ENCODE data around the gene GPR42.
"Not testable (repeated sequence)": the region's sequence is repeated elsewhere in the genome, so short reads cannot be mapped to it uniquely, and the experiment has no call there.

GPR42 gene

GRCh38 chr19:35389192-35389861, 18.5 kb downstream of the GPR42 start:
- Mint-ChIP-seq H3K9me3 (peaks cover 9% of the 10 kb centered on the region), H3K4me3 (no peak overlapping the region), H3K27me3 (peaks cover 3% of the 10 kb centered on the region), H3K36me3 (ENCODE audit: low read depth) (peaks cover 3% of the 10 kb centered on the region), H3K27ac (no peak overlapping the region), H3K4me1 (ENCODE audit: low read depth) (peaks cover 2% of the 10 kb centered on the region)
- no peak for DNase-seq

GRCh38 chr19:35392742-35393715, 22.2 kb downstream of the GPR42 start:
- no peak overlapping the region for H3K4me3 Mint-ChIP-seq
- no peaks in the 10 kb centered on the region for H3K9me3 Mint-ChIP-seq
- no peak for DNase-seq
- no peaks in the 10 kb centered on the region for H3K36me3 Mint-ChIP-seq (ENCODE audit: low read depth)
- H3K27ac Mint-ChIP-seq, result no peak overlapping the region
- H3K27me3 Mint-ChIP-seq, result no peaks in the 10 kb centered on the region
- peaks cover 2% of the 10 kb centered on the region for H3K4me1 Mint-ChIP-seq (ENCODE audit: low read depth)

- H3K4me3 Mint-ChIP-seq, result no peak overlapping the region
These were observed 24.7 kb downstream of the GPR42 start for GRCh38 chr19:35395382-35396199.

GRCh38 chr19:35396240-35396885, 25.5 kb downstream of the GPR42 start:
- no peak overlapping the region for H3K27ac Mint-ChIP-seq
- H3K4me1 Mint-ChIP-seq (ENCODE audit: low read depth), result peaks cover 2% of the 10 kb centered on the region
- H3K27me3 Mint-ChIP-seq, result peaks cover 2% of the 10 kb centered on the region
- H3K9me3 Mint-ChIP-seq, result no peaks in the 10 kb centered on the region
- no peak for DNase-seq
- no peaks in the 10 kb centered on the region for H3K36me3 Mint-ChIP-seq (ENCODE audit: low read depth)
- no peak overlapping the region for H3K4me3 Mint-ChIP-seq

More at GRCh38 chr19:35395382-35396199, 24.7 kb downstream of the GPR42 start:
- H3K27me3 Mint-ChIP-seq, result peaks cover 2% of the 10 kb centered on the region
- no peak for DNase-seq
- H3K36me3 Mint-ChIP-seq (ENCODE audit: low read depth), result no peaks in the 10 kb centered on the region
- H3K9me3 Mint-ChIP-seq, result no peaks in the 10 kb centered on the region
- H3K4me1 Mint-ChIP-seq (ENCODE audit: low read depth), result peaks cover 2% of the 10 kb centered on the region
- H3K27ac Mint-ChIP-seq, result no peak overlapping the region

- Mint-ChIP-seq H3K27me3 (peaks cover 2% of the 10 kb centered on the region), H3K9me3 (no peaks in the 10 kb centered on the region), H3K27ac (no peak overlapping the region), H3K4me3 (no peak overlapping the region), H3K4me1 (ENCODE audit: low read depth) (peaks cover 5% of the 10 kb centered on the region), H3K36me3 (ENCODE audit: low read depth) (no peaks in the 10 kb centered on the region)
- no peak for DNase-seq
These were observed 26.2 kb downstream of the GPR42 start for GRCh38 chr19:35397064-35397463.

GRCh38 chr19:35398570-35398969, 27.7 kb downstream of the GPR42 start:
- Mint-ChIP-seq H3K4me3 (no peak overlapping the region), H3K27me3 (peaks cover 2% of the 10 kb centered on the region), H3K9me3 (no peaks in the 10 kb centered on the region), H3K36me3 (ENCODE audit: low read depth) (no peaks in the 10 kb centered on the region), H3K4me1 (ENCODE audit: low read depth) (peaks cover 9% of the 10 kb centered on the region), H3K27ac (no peak overlapping the region)
- no peak for DNase-seq

- peaks cover 8% of the 10 kb centered on the region for H3K4me1 Mint-ChIP-seq (ENCODE audit: low read depth)
- H3K36me3 Mint-ChIP-seq (ENCODE audit: low read depth), result no peaks in the 10 kb centered on the region
- no peak overlapping the region for H3K4me3 Mint-ChIP-seq
- no peak overlapping the region for H3K27ac Mint-ChIP-seq
- H3K27me3 Mint-ChIP-seq, result peaks cover 2% of the 10 kb centered on the region
- no peak for DNase-seq
- no peaks in the 10 kb centered on the region for H3K9me3 Mint-ChIP-seq
These were observed 28.4 kb downstream of the GPR42 start for GRCh38 chr19:35399231-35399630.

- DNase-seq, result no peak
- Mint-ChIP-seq H3K9me3 (no peaks in the 10 kb centered on the region), H3K4me1 (ENCODE audit: low read depth) (peaks cover 14% of the 10 kb centered on the region), H3K27me3 (peaks cover 2% of the 10 kb centered on the region), H3K36me3 (ENCODE audit: low read depth) (no peaks in the 10 kb centered on the region), H3K4me3 (no peak overlapping the region), H3K27ac (no peak overlapping the region)
These were observed 29.3 kb downstream of the GPR42 start for GRCh38 chr19:35399948-35400772.

GRCh38 chr19:35400773-35401100, 29.9 kb downstream of the GPR42 start:
- Mint-ChIP-seq H3K36me3 (ENCODE audit: low read depth) (no peaks in the 10 kb centered on the region), H3K4me1 (ENCODE audit: low read depth) (peaks cover 20% of the 10 kb centered on the region), H3K4me3 (no peak overlapping the region), H3K27ac (no peak overlapping the region), H3K9me3 (no peaks in the 10 kb centered on the region), H3K27me3 (peaks cover 2% of the 10 kb centered on the region)
- DNase-seq, result no peak

- not testable (repeated sequence) for H3K36me3 Mint-ChIP-seq (ENCODE audit: low read depth); H3K9me3 Mint-ChIP-seq; H3K4me3 Mint-ChIP-seq; DNase-seq; H3K27ac Mint-ChIP-seq; H3K27me3 Mint-ChIP-seq
- peaks cover 24% of the 10 kb centered on the region for H3K4me1 Mint-ChIP-seq (ENCODE audit: low read depth)
These were observed 30.5 kb downstream of the GPR42 start for GRCh38 chr19:35401416-35401815.

- Mint-ChIP-seq H3K9me3 (no peaks in the 10 kb centered on the region), H3K27ac (peak overlapping the region; percentile 37), H3K4me1 (ENCODE audit: low read depth) (peaks cover 26% of the 10 kb centered on the region), H3K27me3 (peaks cover 9% of the 10 kb centered on the region), H3K4me3 (no peak overlapping the region), H3K36me3 (ENCODE audit: low read depth) (no peaks in the 10 kb centered on the region)
- DNase-seq, result no peak
These were observed 32.4 kb downstream of the GPR42 start for GRCh38 chr19:35403116-35403760.

- H3K27ac Mint-ChIP-seq, result peak overlapping the region; percentile 62
- no peak overlapping the region for H3K4me3 Mint-ChIP-seq
- H3K27me3 Mint-ChIP-seq, result peaks cover 13% of the 10 kb centered on the region
- peaks cover 26% of the 10 kb centered on the region for H3K4me1 Mint-ChIP-seq (ENCODE audit: low read depth)
- H3K36me3 Mint-ChIP-seq (ENCODE audit: low read depth), result no peaks in the 10 kb centered on the region
- peak; percentile 41 for DNase-seq
- H3K9me3 Mint-ChIP-seq, result no peaks in the 10 kb centered on the region
These were observed 34.2 kb downstream of the GPR42 start for GRCh38 chr19:35404879-35405622.
